Left ventricle myocardium inferior (tissue), 1 donor: ENCODE measurements around the gene RFLNA. TPM values are rescaled to one million over a fixed set of nuclear protein-coding genes. Genes with fewer than 3 reads are reported as not detected.

Experiments used
- DNase-seq: peaks from one replicate; pipeline ENCODE4 v3.0.0-alpha.2; 2020
- H3K27ac ChIP-seq: fragments of 200-600 bp; replicated peaks from 2 replicates; pipeline ENCODE4 v1.8.0; 2021
- H3K27me3 ChIP-seq: fragments of 200-600 bp; 2 replicates; pipeline ENCODE4 v1.8.0; 2021; ENCODE audit warnings: low read depth
- H3K36me3 ChIP-seq: fragments of 200-600 bp; 2 replicates; pipeline ENCODE4 v1.8.0; 2021
- H3K4me1 ChIP-seq: fragments of 200-600 bp; 2 replicates; pipeline ENCODE4 v1.8.0; 2021
- H3K4me3 ChIP-seq: fragments of 200-600 bp; 2 replicates; pipeline ENCODE4 v1.8.0; 2021; ENCODE audit warnings: mild to moderate bottlenecking, moderate library complexity
- H3K9me3 ChIP-seq: fragments of 200-600 bp; replicated peaks from 2 replicates; pipeline ENCODE4 v1.8.0; 2021
- intact Hi-C: fragments of 100-400 bp; cut with micrococcal nuclease; formaldehyde crosslinking; loops from one replicate; pipeline ENCODE4 v1.11.0; 2022
- total RNA-seq: library from RNA; stranded (reverse); fragmentation: NEBNext Ultra II Directional; extraction: Animal tissue kit (Norgen Biotek cat#: 25700); gene quantifications from one replicate; pipeline ENCODE4 v1.2.1, GENCODE V29; 2021
- TF ChIP-seq, protein P1 (sequence below): fragments of 200-600 bp; IDR thresholded peaks from 2 replicates; pipeline ENCODE4 v1.8.0; 2021; ENCODE audit warnings: antibody characterized with exemption, mild to moderate bottlenecking, borderline replicate concordance
- donor health status: DM: no; HTN: yes; CAD: no; lungs with severe emphysema.

RFLNA gene
- total RNA-seq, 1 donor from 2014 or later, result 0.27 TPM

DNA sequence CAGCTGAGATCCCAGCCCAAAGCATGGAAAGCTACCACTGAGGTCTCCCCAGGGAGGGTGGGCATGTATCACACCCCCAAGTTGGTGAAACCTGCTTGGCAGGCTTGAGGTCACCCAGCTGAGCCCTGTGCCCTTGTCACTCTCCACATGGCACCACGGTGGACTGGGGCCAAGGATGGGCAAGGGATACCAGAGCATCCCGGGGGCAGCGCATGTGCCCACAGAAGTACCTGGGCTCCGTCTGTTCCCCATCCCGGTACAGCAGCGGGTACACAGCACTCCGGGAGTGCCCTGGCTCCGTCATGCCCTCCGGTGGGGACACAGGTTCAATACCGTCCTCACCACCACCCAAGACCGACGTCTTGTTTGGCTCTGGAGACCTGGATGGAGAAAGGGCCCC, 38.0 kb downstream of the RFLNA start:
- DNase-seq, result no peak
- no peaks in the 10 kb centered on the region for H3K27me3 ChIP-seq
- no peak overlapping the region for H3K4me3 ChIP-seq
- peaks cover 99% of the 10 kb centered on the region for H3K36me3 ChIP-seq
- no peaks in the 10 kb centered on the region for H3K9me3 ChIP-seq
- H3K4me1 ChIP-seq, result peaks cover 13% of the 10 kb centered on the region
- intact Hi-C loops, result no loop called here
- H3K27ac ChIP-seq, result no peak overlapping the region
- TF ChIP-seq, protein P1, sequence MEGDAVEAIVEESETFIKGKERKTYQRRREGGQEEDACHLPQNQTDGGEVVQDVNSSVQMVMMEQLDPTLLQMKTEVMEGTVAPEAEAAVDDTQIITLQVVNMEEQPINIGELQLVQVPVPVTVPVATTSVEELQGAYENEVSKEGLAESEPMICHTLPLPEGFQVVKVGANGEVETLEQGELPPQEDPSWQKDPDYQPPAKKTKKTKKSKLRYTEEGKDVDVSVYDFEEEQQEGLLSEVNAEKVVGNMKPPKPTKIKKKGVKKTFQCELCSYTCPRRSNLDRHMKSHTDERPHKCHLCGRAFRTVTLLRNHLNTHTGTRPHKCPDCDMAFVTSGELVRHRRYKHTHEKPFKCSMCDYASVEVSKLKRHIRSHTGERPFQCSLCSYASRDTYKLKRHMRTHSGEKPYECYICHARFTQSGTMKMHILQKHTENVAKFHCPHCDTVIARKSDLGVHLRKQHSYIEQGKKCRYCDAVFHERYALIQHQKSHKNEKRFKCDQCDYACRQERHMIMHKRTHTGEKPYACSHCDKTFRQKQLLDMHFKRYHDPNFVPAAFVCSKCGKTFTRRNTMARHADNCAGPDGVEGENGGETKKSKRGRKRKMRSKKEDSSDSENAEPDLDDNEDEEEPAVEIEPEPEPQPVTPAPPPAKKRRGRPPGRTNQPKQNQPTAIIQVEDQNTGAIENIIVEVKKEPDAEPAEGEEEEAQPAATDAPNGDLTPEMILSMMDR, result no peak

DNA sequence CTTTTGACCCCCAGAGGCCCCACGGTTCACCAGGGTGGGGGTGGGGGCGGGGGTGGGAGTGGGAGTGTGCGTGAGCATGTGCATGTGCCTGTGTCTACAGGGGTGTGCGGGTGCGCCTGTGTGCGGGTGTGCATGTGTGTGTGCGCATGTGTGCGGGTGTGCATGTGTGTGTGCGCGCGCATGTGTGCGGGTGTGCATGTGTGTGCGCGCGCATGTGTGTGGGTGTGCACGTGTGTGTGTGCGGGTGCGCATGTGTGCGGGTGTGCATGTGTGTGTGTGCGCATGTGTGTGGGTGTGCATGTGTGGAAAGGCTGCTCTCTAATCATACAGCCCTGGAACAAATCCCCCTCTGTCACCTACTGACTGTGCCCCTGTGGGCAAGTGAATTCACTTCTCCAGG, 38.8 kb downstream of the RFLNA start:
- no peak for DNase-seq
- Histone ChIP-seq H3K4me1 (peaks cover 5% of the 10 kb centered on the region), H3K9me3 (no peaks in the 10 kb centered on the region), H3K4me3 (no peak overlapping the region), H3K36me3 (peaks cover 99% of the 10 kb centered on the region), H3K27me3 (no peaks in the 10 kb centered on the region), H3K27ac (no peak overlapping the region)
- TF ChIP-seq, protein P1, result no peak
- intact Hi-C loops, result no loop called here

DNA sequence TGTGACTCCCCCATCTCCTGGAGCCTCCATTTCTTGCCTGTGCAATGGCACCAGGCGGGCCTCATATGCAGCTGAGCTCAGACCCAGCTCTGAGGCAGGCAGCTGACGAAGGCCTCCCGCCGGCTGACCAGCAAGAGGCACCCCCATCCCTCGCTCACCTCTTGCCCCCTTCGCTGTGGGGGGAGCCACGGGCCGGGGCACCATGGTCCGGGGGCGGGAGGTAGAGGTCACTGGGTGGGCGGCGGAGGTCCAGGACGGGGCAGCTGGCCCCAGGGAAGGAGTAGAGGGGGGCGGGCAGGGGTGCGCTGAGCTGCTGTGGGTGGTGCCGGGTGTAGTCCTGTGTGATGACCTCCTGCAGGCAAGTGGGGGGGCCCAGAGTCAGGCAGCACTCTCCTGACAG, 39.4 kb downstream of the RFLNA start:
- TF ChIP-seq, protein P1, result no peak
- Histone ChIP-seq H3K27me3 (no peaks in the 10 kb centered on the region), H3K36me3 (peaks cover 94% of the 10 kb centered on the region), H3K9me3 (no peaks in the 10 kb centered on the region), H3K27ac (no peak overlapping the region), H3K4me1 (no peaks in the 10 kb centered on the region), H3K4me3 (no peak overlapping the region)
- intact Hi-C loops, result no loop called here
- no peak for DNase-seq

DNA sequence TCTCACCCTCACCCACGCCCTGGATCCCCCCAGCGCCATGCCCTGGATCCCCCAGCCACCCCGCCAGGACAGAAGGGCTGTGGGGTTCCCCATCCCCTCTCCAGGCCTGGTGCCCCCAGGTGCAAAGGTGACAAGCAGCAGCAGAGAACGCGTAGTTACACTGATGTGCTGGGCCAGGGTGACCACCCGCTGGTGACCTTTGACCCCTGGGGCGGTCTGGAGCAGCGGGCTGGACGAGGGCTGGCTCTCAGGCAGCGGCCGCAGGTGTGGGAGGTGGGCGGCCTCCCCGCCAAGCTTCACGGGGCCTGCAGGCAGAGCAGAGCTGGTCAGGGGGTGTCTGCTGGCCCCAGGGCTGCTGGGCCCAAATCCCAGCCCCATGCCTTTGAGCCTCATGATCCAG, 40.1 kb downstream of the RFLNA start:
- no peak for DNase-seq
- no peaks in the 10 kb centered on the region for H3K4me1 ChIP-seq
- peaks cover 89% of the 10 kb centered on the region for H3K36me3 ChIP-seq
- no peak overlapping the region for H3K27ac ChIP-seq
- no peaks in the 10 kb centered on the region for H3K9me3 ChIP-seq
- TF ChIP-seq, protein P1, result no peak
- H3K27me3 ChIP-seq, result no peaks in the 10 kb centered on the region
- intact Hi-C loops, result no loop called here
- no peak overlapping the region for H3K4me3 ChIP-seq

DNA sequence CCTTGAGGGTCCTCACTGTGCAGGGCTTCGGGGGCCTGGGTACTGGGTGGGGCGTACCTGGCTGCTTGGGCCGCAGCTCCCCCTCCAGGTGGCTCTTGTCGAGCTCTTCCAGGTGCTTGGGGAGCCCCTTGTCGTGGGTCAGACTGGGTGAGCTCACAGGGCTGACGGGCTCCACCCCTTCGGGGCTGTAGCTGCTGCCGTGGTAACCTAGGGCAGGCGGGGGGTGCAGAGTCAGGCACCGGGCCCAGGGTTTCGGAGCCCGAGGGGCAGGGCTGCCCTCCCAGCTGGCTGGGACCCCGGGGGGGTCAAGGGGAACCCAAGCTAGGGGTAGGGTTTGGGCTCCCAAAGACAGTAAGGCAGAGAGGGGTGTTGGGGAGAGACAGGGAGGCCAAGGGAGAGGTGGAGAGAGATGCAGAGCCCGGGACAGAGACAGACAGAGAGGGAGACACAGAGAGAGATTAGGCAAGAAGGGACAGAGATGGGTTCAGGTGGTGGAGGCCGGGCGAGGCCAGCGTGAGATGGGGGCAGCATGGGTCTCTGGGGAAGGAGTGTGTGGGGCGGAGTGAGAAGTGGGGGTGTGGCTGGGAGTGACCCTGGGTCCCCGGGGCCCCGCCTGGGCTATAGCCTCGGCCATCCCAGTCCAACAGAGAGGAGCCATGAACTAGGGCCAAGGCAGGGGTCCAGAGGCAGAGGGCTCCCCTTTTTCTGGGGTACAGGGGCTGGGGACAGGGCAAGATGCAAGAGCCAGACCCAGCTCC, 40.7 kb downstream of the RFLNA start:
- TF ChIP-seq, protein P1, result no peak
- intact Hi-C loops, result no loop called here
- no peaks in the 10 kb centered on the region for H3K27me3 ChIP-seq

DNA sequence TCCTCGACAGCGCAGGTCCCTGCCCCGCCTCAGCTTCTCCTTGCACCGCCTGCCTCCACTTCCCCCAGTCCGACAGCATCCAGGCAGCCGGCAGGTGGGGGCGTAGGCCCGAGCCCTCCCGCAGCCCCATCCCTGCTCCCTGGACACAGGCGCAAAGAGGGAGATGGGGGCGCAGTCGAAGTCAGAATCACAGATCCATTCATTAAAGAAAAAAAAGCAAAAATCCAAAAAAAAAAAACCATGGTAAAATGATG, 41.2 kb downstream of the RFLNA start:
- Histone ChIP-seq H3K27ac (no peak overlapping the region), H3K4me1 (no peaks in the 10 kb centered on the region), H3K27me3 (no peaks in the 10 kb centered on the region), H3K9me3 (no peaks in the 10 kb centered on the region), H3K4me3 (no peak overlapping the region), H3K36me3 (peaks cover 89% of the 10 kb centered on the region)
- TF ChIP-seq, protein P1, result no peak
- intact Hi-C loops, result no loop called here
- no peak for DNase-seq

More for the DNA sequence above, 40.7 kb downstream of the RFLNA start:
- H3K27ac ChIP-seq, result no peak overlapping the region
- H3K9me3 ChIP-seq, result no peaks in the 10 kb centered on the region
- H3K4me3 ChIP-seq, result no peak overlapping the region
- peaks cover 89% of the 10 kb centered on the region for H3K36me3 ChIP-seq
- H3K4me1 ChIP-seq, result no peaks in the 10 kb centered on the region
- DNase-seq, result no peak
